IPS-20b (cell line): ENCODE results near the gene GGCT.
"Not testable (repeated sequence)": the region's sequence is repeated elsewhere in the genome, so short reads cannot be mapped to it uniquely, and the experiment has no call there.

Source experiments
- H3K27ac ChIP-seq: one replicate; pipeline ENCODE4 v1.5.1; 2013; ENCODE audit warnings: low read length
- H3K27me3 ChIP-seq: 2 replicates; pipeline ENCODE4 v1.6.1; 2013; ENCODE audit warnings: mild to moderate bottlenecking, low read length, inconsistent platforms; ENCODE audit not compliant: insufficient read depth
- H3K36me3 ChIP-seq: 2 replicates; pipeline ENCODE4 v1.6.1; 2013; ENCODE audit warnings: low read depth, mild to moderate bottlenecking, inconsistent platforms, low read length, moderate library complexity; ENCODE audit not compliant: insufficient read depth
- H3K4me1 ChIP-seq: 2 replicates; pipeline ENCODE4 v1.6.1; 2013; ENCODE audit warnings: mild to moderate bottlenecking, control low read depth, inconsistent platforms, low read length, moderate library complexity; ENCODE audit not compliant: insufficient read depth
- H3K4me3 ChIP-seq: 2 replicates; pipeline ENCODE4 v1.5.1; 2013; ENCODE audit warnings: mild to moderate bottlenecking, low read length, inconsistent platforms
- H3K9ac ChIP-seq: 2 replicates; pipeline ENCODE4 v1.6.1; 2013; ENCODE audit warnings: low read depth, mild to moderate bottlenecking, inconsistent platforms, low read length, moderate library complexity
- H3K9me3 ChIP-seq: 2 replicates; pipeline ENCODE4 v1.6.1; 2013; ENCODE audit warnings: mild to moderate bottlenecking, low read depth, low read length, inconsistent platforms; ENCODE audit not compliant: insufficient read depth

The GGCT gene

DNA sequence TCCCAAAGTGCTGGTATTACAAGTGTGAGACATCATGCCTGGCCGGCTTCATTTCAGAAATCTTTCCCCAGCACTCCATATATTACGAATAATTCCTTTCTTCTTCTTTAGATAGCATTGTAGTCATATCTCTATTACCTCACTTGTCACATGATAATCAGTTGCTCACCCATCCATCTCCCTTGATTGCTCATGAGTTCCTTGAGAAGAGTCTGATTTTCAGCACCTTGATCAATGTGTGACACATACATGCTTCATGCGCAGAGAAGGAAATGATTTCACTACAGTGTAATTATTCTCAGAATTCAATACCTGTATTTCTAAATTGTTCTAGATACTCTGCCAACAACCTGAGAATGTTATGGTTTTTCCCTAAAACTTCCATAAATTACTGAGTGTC, 26.7 kb upstream of the GGCT start:
- Histone ChIP-seq H3K4me1 (no peaks in the 10 kb centered on the region), H3K9me3 (0 out of 2 replicates have a peak, but pooled peaks cover 1% of the 10 kb centered on the region), H3K4me3 (no peak overlapping the region), H3K27ac (no peak overlapping the region), H3K27me3 (no peaks in the 10 kb centered on the region), H3K36me3 (no peaks in the 10 kb centered on the region), H3K9ac (no peak overlapping the region)

GRCh38 chr7:30530373-30530772, 25.7 kb upstream of the GGCT start:
- H3K27ac ChIP-seq, result no peak overlapping the region
- no peaks in the 10 kb centered on the region for H3K27me3 ChIP-seq
- no peak overlapping the region for H3K9ac ChIP-seq
- H3K9me3 ChIP-seq, result no peaks in the 10 kb centered on the region
- H3K36me3 ChIP-seq, result no peaks in the 10 kb centered on the region
- no peak overlapping the region for H3K4me3 ChIP-seq
- H3K4me1 ChIP-seq, result no peaks in the 10 kb centered on the region

DNA sequence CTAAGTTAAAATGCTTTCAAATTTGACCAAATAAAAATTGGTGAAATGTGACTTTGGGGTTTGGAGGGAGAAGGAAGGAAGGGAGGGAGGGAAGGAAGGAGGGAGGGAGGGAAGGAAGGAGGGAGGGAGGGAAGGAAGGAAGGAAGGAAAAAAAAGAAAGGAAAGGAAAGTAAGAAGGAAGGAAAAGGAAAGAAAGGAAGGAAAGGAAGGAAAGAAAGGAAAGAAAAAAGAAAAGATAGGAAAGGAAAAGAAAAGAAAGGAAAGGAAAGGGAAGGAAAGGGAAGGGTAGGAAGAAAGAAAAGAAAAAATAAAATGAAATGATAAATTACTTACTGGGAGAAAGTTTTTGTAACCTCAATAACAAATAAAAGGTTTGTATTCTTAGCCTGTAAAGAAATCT, 24.1 kb upstream of the GGCT start:
- H3K27me3 ChIP-seq, result no peaks in the 10 kb centered on the region
- no peak overlapping the region for H3K27ac ChIP-seq
- no peaks in the 10 kb centered on the region for H3K36me3 ChIP-seq
- no peaks in the 10 kb centered on the region for H3K4me1 ChIP-seq
- no peaks in the 10 kb centered on the region for H3K9me3 ChIP-seq
- no peak overlapping the region for H3K4me3 ChIP-seq
- no peak overlapping the region for H3K9ac ChIP-seq

GRCh38 chr7:30527297-30527696, 22.7 kb upstream of the GGCT start:
- not testable (repeated sequence) for H3K4me3 ChIP-seq, H3K27ac ChIP-seq, H3K36me3 ChIP-seq, H3K9ac ChIP-seq, H3K27me3 ChIP-seq, H3K4me1 ChIP-seq, H3K9me3 ChIP-seq

- Histone ChIP-seq H3K9me3 (no peaks in the 10 kb centered on the region), H3K36me3 (no peaks in the 10 kb centered on the region), H3K4me3 (no peak overlapping the region)
These were observed 21.5 kb upstream of the GGCT start for GRCh38 chr7:30526163-30526562.

DNA sequence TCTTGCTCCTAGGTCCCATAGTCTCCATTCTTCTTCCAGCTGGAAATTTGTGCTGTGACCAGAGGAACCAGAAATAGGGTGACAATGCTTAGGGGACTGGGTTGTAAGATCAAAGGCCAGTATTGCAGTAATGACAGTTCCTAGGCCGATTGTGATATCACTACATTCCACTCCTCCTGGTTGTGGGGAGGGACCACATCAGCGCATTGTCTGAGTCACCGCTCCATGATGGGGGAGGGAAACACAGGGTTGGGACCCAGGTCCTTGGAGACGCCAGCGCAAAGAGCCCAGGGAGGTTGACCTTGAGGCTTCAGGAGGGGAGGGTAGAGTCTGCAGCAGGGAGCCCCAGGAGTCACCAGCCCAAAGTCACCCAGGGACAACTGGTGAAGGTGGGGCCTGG, 20.8 kb upstream of the GGCT start:
- no peaks in the 10 kb centered on the region for H3K27me3 ChIP-seq
- H3K27ac ChIP-seq, result no peak overlapping the region
- no peak overlapping the region for H3K9ac ChIP-seq
- no peaks in the 10 kb centered on the region for H3K36me3 ChIP-seq
- H3K4me3 ChIP-seq, result no peak overlapping the region
- no peaks in the 10 kb centered on the region for H3K4me1 ChIP-seq
- no peaks in the 10 kb centered on the region for H3K9me3 ChIP-seq

More at GRCh38 chr7:30526163-30526562, 21.5 kb upstream of the GGCT start:
- Histone ChIP-seq H3K4me1 (no peaks in the 10 kb centered on the region), H3K27ac (no peak overlapping the region), H3K27me3 (no peaks in the 10 kb centered on the region), H3K9ac (no peak overlapping the region)

DNA sequence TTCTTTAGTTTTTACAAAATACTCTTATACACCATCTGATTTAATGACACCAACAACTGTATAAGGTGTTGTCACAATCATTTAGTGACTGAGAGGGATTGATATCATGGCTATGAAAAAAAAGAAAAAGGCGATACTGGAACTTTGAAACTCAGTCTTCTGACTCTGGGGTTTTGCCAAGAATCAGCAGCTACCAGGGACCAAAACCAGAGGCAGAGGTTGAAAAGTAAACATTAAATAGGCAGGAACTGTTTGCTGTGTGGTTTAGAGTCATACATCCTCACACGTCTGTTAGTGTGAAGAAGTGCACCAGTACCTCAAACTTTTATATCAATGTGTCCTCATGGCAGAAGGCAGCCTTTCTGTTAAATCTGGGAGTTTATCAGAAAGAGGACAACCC, 19.9 kb upstream of the GGCT start:
- Histone ChIP-seq H3K4me1 (no peaks in the 10 kb centered on the region), H3K27me3 (no peaks in the 10 kb centered on the region), H3K27ac (no peak overlapping the region), H3K36me3 (no peaks in the 10 kb centered on the region), H3K9me3 (no peaks in the 10 kb centered on the region), H3K9ac (no peak overlapping the region), H3K4me3 (no peak overlapping the region)

- no peak overlapping the region for H3K27ac ChIP-seq
- H3K9me3 ChIP-seq, result no peaks in the 10 kb centered on the region
- H3K4me1 ChIP-seq, result no peaks in the 10 kb centered on the region
- H3K4me3 ChIP-seq, result no peak overlapping the region
- no peaks in the 10 kb centered on the region for H3K27me3 ChIP-seq
- H3K36me3 ChIP-seq, result no peaks in the 10 kb centered on the region
- no peak overlapping the region for H3K9ac ChIP-seq
These were observed 18.8 kb upstream of the GGCT start for GRCh38 chr7:30523466-30523865.

- no peaks in the 10 kb centered on the region for H3K36me3 ChIP-seq
- no peak overlapping the region for H3K4me3 ChIP-seq
- H3K9me3 ChIP-seq, result no peaks in the 10 kb centered on the region
- no peak overlapping the region for H3K9ac ChIP-seq
- H3K27ac ChIP-seq, result no peak overlapping the region
- no peaks in the 10 kb centered on the region for H3K4me1 ChIP-seq
- no peaks in the 10 kb centered on the region for H3K27me3 ChIP-seq
These were observed 17.5 kb upstream of the GGCT start for GRCh38 chr7:30522159-30522558.

DNA sequence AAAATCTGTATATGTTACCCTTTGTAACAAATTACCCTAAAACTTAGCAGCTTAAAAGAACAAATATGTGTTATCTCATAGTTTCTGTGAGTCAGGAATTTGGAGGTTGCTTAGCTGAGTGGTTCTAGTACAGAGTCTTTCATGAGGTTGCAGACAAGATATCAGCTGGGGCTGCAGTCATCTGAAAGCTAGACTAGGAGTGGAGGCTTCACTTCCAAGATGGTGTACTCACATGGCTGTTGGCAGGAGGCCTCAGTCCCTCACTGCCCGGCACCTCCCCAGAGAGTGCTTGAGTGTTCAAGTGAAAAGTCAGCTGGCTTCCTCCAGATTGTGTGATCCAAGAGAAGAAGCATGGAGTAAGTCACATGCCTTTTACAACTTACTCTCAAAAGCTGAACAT, 16.9 kb upstream of the GGCT start:
- H3K27ac ChIP-seq, result no peak overlapping the region
- H3K27me3 ChIP-seq, result no peaks in the 10 kb centered on the region
- no peaks in the 10 kb centered on the region for H3K9me3 ChIP-seq
- H3K36me3 ChIP-seq, result no peaks in the 10 kb centered on the region
- H3K4me3 ChIP-seq, result no peak overlapping the region
- H3K4me1 ChIP-seq, result no peaks in the 10 kb centered on the region
- no peak overlapping the region for H3K9ac ChIP-seq

DNA sequence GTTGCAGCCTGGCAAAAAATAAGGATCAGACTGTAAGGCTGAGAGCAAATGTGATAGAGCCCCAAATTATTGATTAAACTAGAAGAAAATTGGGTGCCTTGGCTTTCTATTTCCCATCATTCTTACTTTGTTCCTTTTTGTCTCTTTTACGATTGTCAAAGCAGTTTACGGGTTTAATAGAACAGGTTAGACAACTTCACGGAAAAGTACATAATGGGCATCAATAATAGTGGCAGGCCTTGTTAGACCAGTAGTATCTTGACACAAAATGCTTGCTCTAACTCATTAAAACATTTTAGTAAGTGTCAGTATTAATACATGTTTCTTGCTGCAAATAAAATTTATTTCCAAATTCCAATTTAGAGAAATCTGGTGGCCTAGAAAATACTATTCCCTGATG, 14.5 kb upstream of the GGCT start:
- H3K36me3 ChIP-seq, result no peaks in the 10 kb centered on the region
- no peak overlapping the region for H3K9ac ChIP-seq
- no peaks in the 10 kb centered on the region for H3K9me3 ChIP-seq
- no peaks in the 10 kb centered on the region for H3K27me3 ChIP-seq
- H3K27ac ChIP-seq, result no peak overlapping the region
- H3K4me1 ChIP-seq, result no peaks in the 10 kb centered on the region
- H3K4me3 ChIP-seq, result no peak overlapping the region

DNA sequence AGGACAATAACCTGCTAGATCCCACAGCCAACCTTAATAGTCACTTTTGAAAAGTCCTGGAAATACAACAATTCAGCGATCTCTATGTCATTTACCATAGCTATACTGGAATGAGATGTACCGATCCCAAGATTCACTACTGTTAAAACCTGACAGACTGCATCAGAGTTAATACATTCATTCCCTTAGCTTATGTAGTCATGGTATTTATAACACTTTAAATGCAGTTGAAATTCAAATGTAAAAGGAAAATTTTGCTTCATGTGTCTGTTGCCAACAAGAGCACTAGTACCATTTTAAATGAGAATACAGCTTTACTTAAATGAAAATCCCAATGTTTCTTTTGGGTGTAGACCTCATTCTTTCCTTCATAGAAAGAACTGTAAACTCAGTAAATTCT, 11.1 kb upstream of the GGCT start:
- H3K27me3 ChIP-seq, result no peaks in the 10 kb centered on the region
- H3K27ac ChIP-seq, result no peak overlapping the region
- no peaks in the 10 kb centered on the region for H3K9me3 ChIP-seq
- H3K36me3 ChIP-seq, result no peaks in the 10 kb centered on the region
- H3K9ac ChIP-seq, result no peak overlapping the region
- no peak overlapping the region for H3K4me3 ChIP-seq
- no peaks in the 10 kb centered on the region for H3K4me1 ChIP-seq

- H3K27me3 ChIP-seq, result no peaks in the 10 kb centered on the region
- no peaks in the 10 kb centered on the region for H3K9me3 ChIP-seq
- H3K9ac ChIP-seq, result no peak overlapping the region
- H3K4me3 ChIP-seq, result no peak overlapping the region
- H3K36me3 ChIP-seq, result no peaks in the 10 kb centered on the region
- no peaks in the 10 kb centered on the region for H3K4me1 ChIP-seq
- no peak overlapping the region for H3K27ac ChIP-seq
These were observed 10.1 kb upstream of the GGCT start for GRCh38 chr7:30514776-30515175.
